ENCODE results near the gene CRYBG1.

Gene CRYBG1

GRCh38 chr6:106510090-106510970 is 149.8 kb downstream of the CRYBG1 start:
- no peaks in the 10 kb centered on the region for H3K27me3 ChIP-seq (replicated peaks; ENCODE audit: control insufficient read depth, insufficient read depth, low read length)
- peak; percentile 84 for DNase-seq (ENCODE audit: extremely low read depth, insufficient read length)
- peak overlapping the region; percentile 68 for H3K4me3 ChIP-seq (replicated peaks; ENCODE audit: low read depth, low read length)
- peak; percentile 47 for TF ChIP-seq CTCF (IDR thresholded peaks at IDR 0.05; ENCODE audit: insufficient read depth, low read length, poor library complexity, severe bottlenecking)
- H3K36me3 ChIP-seq (ENCODE audit: control insufficient read depth, insufficient read depth, low read length): no peaks in the 10 kb centered on the region

- peak; percentile 51 for DNase-seq (ENCODE audit: extremely low read depth, insufficient read length)
- Histone ChIP-seq H3K36me3 (ENCODE audit: control insufficient read depth, insufficient read depth, low read length) (no peaks in the 10 kb centered on the region), H3K27me3 (replicated peaks; ENCODE audit: control insufficient read depth, insufficient read depth, low read length) (no peaks in the 10 kb centered on the region), H3K4me3 (replicated peaks; ENCODE audit: low read depth, low read length) (peak overlapping the region; percentile 68)
- no peak for TF ChIP-seq CTCF (IDR thresholded peaks at IDR 0.05; ENCODE audit: insufficient read depth, low read length, poor library complexity, severe bottlenecking)
These were observed 151.0 kb downstream of the CRYBG1 start for GRCh38 chr6:106511288-106512047.

- peak; percentile 64 for TF ChIP-seq CTCF (IDR thresholded peaks at IDR 0.05; ENCODE audit: insufficient read depth, low read length, poor library complexity, severe bottlenecking)
- H3K4me3 ChIP-seq (replicated peaks; ENCODE audit: low read depth, low read length): peak overlapping the region; percentile 68
- peak; percentile 87 for DNase-seq (ENCODE audit: extremely low read depth, insufficient read length)
- H3K36me3 ChIP-seq (ENCODE audit: control insufficient read depth, insufficient read depth, low read length): no peaks in the 10 kb centered on the region
- H3K27me3 ChIP-seq (replicated peaks; ENCODE audit: control insufficient read depth, insufficient read depth, low read length): no peaks in the 10 kb centered on the region
These were observed 151.8 kb downstream of the CRYBG1 start for GRCh38 chr6:106512048-106512967.

GRCh38 chr6:106512968-106513574 is 152.6 kb downstream of the CRYBG1 start:
- no peak for TF ChIP-seq CTCF (IDR thresholded peaks at IDR 0.05; ENCODE audit: insufficient read depth, low read length, poor library complexity, severe bottlenecking)
- no peak for DNase-seq (ENCODE audit: extremely low read depth, insufficient read length)
- Histone ChIP-seq H3K4me3 (replicated peaks; ENCODE audit: low read depth, low read length) (peak overlapping the region; percentile 68), H3K27me3 (replicated peaks; ENCODE audit: control insufficient read depth, insufficient read depth, low read length) (no peaks in the 10 kb centered on the region), H3K36me3 (ENCODE audit: control insufficient read depth, insufficient read depth, low read length) (no peaks in the 10 kb centered on the region)

Measured in GM06990 (cell line).